GM12864 (cell line): ENCODE results near the gene PHC3.
A peak's percentile ranks its signal among the peaks of the same experiment; 100 is the strongest.

Experiments used
- DNase-seq: peaks from one replicate; pipeline ENCODE4 v3.0.0-alpha.2; 2011; ENCODE audit warnings: low read depth
- H3K4me3 ChIP-seq: 2 replicates; pipeline ENCODE4 v1.5.1; 2011; ENCODE audit warnings: mild to moderate bottlenecking, low read depth, low read length, control low read depth
- TF ChIP-seq, protein P1 (sequence below): IDR thresholded peaks from 2 replicates; pipeline ENCODE4 v1.5.1; 2011; ENCODE audit warnings: low read depth, mild to moderate bottlenecking, moderate library complexity, low read length, control low read depth, inconsistent platforms; ENCODE audit errors: missing control alignments

Gene PHC3, protein sequence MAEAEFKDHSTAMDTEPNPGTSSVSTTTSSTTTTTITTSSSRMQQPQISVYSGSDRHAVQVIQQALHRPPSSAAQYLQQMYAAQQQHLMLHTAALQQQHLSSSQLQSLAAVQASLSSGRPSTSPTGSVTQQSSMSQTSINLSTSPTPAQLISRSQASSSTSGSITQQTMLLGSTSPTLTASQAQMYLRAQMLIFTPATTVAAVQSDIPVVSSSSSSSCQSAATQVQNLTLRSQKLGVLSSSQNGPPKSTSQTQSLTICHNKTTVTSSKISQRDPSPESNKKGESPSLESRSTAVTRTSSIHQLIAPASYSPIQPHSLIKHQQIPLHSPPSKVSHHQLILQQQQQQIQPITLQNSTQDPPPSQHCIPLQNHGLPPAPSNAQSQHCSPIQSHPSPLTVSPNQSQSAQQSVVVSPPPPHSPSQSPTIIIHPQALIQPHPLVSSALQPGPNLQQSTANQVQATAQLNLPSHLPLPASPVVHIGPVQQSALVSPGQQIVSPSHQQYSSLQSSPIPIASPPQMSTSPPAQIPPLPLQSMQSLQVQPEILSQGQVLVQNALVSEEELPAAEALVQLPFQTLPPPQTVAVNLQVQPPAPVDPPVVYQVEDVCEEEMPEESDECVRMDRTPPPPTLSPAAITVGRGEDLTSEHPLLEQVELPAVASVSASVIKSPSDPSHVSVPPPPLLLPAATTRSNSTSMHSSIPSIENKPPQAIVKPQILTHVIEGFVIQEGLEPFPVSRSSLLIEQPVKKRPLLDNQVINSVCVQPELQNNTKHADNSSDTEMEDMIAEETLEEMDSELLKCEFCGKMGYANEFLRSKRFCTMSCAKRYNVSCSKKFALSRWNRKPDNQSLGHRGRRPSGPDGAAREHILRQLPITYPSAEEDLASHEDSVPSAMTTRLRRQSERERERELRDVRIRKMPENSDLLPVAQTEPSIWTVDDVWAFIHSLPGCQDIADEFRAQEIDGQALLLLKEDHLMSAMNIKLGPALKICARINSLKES

DNA sequence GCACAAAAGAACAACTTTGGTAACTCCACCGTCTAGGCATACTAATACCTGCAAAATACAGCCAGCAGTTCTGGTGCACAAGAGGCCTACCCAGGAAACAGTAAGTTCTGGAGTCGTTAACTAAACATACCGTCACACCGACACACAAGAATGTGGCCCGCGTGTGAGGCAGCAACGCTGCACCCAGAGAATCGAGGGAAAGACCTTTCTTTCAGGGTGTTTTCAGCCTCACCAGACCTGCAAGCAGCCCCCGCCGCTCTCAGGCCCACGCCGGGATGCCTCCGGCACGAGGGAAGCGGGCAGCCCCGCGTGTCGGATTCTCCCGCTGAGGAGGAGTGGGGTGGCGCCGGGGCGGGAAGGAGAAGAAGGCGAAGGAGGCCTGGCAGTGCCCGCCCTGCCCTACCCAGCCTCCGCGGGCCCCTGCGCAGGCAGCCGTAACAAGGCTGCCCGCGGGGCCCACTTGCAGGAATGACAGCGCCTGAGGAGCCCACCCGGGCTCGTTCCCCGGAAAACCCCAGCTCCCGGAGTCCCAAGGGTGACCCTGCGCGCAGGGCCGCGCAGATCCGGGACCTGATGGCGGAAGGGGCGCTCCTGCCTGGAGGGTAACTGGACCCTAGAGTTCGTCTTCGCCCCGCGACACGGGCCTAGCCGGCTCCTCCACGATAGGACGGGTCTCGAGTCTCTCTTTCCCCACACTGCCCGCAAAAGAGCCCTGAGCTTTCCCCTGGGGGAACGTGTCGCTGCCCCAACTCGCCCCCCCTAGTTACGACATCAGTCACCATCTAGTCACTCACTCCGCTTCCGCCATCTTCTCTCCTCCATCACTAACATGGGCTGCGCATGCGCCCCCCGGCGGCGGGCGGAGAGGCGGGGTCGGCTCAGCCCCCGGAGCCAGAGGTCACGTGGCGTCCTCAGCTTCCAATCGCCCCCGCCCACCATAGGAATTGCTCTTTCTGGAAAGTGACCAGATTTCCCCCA is at the start of gene PHC3:
Gene PHC3, minus strand, starts transcription at position 826 of the 978 bp plus-strand sequence. Its CDS starts 18 bp downstream, at position 808.
- TF ChIP-seq, protein P1, sequence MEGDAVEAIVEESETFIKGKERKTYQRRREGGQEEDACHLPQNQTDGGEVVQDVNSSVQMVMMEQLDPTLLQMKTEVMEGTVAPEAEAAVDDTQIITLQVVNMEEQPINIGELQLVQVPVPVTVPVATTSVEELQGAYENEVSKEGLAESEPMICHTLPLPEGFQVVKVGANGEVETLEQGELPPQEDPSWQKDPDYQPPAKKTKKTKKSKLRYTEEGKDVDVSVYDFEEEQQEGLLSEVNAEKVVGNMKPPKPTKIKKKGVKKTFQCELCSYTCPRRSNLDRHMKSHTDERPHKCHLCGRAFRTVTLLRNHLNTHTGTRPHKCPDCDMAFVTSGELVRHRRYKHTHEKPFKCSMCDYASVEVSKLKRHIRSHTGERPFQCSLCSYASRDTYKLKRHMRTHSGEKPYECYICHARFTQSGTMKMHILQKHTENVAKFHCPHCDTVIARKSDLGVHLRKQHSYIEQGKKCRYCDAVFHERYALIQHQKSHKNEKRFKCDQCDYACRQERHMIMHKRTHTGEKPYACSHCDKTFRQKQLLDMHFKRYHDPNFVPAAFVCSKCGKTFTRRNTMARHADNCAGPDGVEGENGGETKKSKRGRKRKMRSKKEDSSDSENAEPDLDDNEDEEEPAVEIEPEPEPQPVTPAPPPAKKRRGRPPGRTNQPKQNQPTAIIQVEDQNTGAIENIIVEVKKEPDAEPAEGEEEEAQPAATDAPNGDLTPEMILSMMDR = peak; percentile 12
- DNase-seq = peak; percentile 71
- peak within 1 kb of the TSS; percentile 98 for H3K4me3 ChIP-seq

DNA sequence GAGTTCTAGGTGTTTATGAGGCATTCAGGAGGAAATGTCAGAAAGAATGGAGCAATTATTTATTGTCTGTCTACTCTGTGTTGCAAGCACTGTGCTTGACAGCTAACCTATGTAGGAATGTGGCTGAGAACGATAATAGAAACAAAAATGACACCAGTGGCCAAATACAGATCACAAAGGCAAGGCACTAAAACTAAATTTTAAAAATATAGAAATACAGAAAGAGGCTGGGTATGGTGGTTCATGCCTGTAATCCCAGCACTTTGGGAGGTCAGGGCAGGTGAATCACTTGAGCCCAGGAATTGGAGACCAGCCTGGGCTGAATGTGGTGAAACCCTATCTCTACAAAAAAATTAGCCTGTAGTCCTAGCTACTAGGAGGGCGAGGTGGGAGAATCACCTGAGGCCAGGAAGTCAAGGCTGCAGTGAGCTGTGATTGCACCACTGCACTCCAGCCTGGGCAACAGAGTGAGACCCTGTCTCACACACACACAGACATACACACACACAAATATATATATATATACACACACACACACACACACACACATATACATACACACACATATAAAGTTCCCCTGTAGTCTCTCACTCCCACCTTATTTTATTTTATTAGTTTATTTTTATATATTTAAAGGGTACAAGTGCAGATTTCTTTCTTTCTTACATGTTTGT is 46.7 kb upstream of the PHC3 start:
- no peak overlapping the region for H3K4me3 ChIP-seq
- DNase-seq = no peak
- TF ChIP-seq, protein P1 = no peak

DNA sequence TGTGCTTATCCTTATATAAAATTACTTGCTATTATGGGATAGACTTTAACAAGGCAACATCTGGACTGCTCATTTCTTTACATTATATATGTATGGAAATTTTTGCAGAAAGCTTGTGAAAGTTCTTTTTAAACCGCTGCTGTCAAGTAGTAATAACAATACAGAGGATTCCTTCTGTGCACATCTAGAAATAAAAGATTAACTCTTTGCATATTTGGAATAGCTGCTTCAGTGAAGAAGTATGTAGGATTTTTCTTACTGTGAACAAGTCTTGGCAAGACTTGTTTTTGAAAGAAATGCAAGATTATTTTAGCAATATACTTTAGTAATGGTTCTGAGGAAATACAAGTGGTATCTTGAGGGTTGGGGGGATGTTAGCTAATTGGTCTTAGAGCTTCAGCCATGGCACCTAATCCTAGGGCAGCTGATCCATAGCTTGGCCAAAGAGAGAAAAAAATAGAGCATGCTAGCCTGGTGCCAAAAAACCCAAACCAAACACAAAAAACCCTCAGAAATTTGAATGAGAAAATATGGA is 45.0 kb upstream of the PHC3 start:
- no peak overlapping the region for H3K4me3 ChIP-seq
- no peak for DNase-seq
- TF ChIP-seq, protein P1 = no peak

DNA sequence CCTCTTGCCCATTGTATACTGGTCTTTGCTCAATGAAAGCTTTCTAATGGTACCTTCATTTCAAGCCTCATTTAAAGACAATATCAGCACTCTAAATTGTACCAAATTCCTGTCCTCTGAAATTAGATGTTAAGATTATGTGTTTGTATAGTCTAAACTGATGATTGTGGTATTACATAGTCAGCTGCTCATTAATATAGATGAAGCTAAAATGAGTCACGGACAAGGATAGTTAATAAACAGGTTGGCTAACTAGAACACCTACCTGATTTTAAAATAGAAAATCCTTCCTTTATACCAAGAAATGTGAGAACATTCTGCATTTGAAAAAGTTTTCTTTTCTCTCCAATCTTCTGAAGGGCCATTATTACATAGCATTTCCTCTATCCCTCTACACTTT is 43.6 kb upstream of the PHC3 start:
- H3K4me3 ChIP-seq = no peak overlapping the region

DNA sequence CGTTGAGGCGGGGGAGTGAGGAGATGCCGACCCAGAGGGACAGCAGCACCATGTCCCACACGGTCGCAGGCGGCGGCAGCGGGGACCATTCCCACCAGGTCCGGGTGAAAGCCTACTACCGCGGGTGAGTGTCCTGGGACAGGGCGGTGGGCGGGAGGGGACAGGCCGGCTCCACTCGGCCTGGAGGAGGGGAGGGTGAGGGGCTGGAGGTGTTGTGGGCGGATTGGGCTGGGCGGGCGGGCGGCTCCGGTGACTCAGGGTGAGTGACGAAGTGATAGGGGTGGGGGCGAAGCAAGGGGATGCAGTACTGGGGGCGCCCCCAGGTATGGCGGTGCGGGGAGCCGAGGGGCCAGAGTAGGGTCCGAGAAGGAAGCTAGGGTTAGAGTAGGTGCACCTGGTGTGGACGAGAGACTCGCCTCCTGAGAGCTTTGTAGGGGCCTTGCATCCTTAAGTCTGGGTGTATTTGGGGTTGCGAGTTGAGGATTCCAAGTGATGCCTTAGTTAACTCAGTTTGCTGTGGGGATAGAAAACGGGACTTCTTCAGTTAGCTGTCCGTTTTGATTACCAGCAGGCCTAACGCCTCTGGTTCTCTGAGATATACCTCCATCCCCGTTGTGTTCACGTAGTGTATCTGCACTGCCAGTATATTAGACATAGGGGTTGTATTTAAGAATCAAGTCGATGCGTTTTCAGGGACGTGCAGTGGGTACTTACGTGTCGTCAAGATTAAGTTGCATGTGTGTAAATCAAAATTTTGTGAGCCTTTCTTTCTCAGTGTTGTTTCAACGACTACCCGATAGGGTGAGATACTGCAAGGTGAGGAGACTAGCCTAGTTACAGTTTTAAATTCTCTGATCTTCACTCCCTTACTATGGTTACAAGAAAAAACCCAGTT is 41.4 kb upstream of the PHC3 start:
- DNase-seq = peak; percentile 7
- TF ChIP-seq, protein P1 = peak; percentile 5

More for the DNA sequence above, 43.6 kb upstream of the PHC3 start:
- TF ChIP-seq, protein P1 = no peak
- no peak for DNase-seq

More for the DNA sequence above, 41.4 kb upstream of the PHC3 start:
- peak overlapping the region; percentile 54 for H3K4me3 ChIP-seq
